SHP77 treated with DMSO at 0.1 percent for 48 hours (cell line): Measurements from ENCODE around the gene BRI3.
A peak's percentile ranks its signal among the peaks of the same experiment; 100 is the strongest.

Experiments
- DNase-seq: peaks from one replicate; lab custom pipeline; 2025; lab: John Stamatoyannopoulos, UW

Gene BRI3

GRCh38 chr7:98252425-98253054, 28.9 kb upstream of the BRI3 start:
- DNase-seq, result no peak

DNA sequence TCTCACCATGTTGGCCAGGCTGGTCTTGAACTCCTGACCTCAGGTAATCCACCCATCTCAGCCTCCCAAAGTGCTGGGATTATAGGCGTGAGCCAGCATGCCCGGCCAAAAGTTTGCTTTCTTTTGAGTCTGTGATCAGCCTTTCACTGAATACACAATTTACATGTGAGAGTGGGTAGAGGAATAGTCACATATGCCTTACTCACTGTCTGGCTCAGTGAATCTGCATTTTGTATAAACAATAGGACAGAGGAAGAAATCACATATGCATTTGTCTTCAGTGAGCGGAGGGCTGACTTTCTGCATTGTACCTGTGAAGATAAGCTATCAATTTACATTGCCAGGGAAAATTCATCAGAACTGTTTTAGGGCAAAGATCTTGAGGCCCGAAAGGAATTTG, 27.0 kb upstream of the BRI3 start:
- DNase-seq, result no peak

GRCh38 chr7:98254951-98255610, 26.4 kb upstream of the BRI3 start:
- DNase-seq, result no peak

- DNase-seq, result no peak
These were observed 25.1 kb upstream of the BRI3 start for GRCh38 chr7:98256431-98256830.

- DNase-seq, result no peak
These were observed 23.8 kb upstream of the BRI3 start for GRCh38 chr7:98257701-98258100.

DNA sequence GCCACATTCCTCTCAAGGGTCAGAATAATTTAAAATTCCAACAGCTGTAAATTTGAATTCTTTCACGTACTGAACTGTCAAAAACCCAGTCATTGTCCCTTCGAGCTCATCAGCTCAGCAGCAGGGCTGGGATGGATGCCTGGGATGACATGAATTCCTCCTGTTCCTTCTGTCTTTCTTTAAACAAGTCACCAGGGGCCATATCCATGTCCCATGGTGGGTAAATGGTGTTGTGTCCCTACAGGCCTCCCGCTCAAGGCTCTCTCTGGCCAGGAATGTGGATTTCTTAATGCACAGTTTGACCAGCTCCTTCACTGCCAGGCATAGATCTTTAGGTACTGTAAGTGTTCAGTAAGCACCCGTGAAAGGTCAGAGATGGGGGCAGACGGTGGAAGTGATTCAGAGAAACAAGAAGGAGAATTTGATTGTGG, 15.6 kb upstream of the BRI3 start:
- no peak for DNase-seq

DNA sequence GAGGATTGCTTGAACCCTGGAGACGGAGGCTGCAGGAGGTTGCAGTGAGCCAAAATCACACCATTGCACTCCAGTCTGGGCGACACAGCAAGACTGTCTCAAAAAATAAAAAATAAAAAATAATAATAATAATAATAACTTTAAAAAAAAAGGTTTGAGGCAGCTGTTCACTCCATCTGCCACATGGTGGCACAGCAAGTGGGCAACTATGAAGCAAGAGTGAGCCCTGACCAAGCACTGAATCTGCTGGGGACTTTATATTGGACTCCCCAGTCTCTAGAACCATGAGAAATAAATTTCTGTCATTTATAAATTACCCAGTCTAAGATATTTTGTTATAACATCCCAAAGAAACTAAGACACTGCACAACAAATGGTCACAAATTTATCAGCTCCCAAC, 14.6 kb upstream of the BRI3 start:
- DNase-seq, result no peak

DNA sequence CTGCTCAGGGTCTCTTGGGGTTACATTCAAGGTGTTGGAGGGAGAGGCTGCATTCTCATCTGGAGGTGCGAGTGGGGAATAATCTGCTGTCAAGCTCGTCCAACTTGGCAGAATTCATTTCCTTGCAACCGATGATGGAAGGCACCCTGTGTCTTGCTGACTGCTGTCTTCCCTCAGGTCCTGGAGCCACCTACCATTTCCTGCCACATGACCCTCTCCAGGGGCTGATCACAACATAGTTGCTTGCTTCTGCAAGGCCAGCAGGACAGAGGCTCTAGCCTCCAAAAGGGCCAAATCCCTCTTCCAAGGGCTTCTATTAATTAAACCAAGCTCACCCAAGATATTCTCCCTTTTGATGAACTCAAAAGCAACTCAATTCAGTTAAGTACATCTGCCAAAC, 14.2 kb upstream of the BRI3 start:
- DNase-seq, result no peak

GRCh38 chr7:98276241-98276761, 5.2 kb upstream of the BRI3 start:
- DNase-seq, result no peak

DNA sequence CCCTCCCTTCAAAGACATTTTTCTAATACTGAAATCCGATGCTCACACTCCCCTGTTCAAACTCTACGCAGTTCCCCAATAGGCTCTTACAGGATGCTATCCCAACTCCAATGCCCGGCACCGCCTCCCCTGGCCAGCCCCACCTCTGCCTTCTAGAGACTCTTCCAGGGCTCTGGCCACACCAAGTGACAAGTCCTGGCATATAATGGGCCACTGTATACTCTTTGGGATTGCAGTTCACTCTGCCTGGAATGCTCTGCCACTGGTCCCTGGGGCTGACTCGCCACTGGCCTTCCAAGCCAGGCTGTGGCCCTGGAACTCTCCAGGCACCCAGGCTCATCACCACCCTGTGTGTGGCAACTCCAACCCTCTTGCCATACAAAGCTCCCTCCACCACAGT, 3.1 kb upstream of the BRI3 start:
- no peak for DNase-seq

- DNase-seq, result peak; percentile 3
These were observed 2.5 kb upstream of the BRI3 start for GRCh38 chr7:98278936-98279335.

- no peak for DNase-seq
These were observed 1.2 kb upstream of the BRI3 start for GRCh38 chr7:98280296-98280695.

DNA sequence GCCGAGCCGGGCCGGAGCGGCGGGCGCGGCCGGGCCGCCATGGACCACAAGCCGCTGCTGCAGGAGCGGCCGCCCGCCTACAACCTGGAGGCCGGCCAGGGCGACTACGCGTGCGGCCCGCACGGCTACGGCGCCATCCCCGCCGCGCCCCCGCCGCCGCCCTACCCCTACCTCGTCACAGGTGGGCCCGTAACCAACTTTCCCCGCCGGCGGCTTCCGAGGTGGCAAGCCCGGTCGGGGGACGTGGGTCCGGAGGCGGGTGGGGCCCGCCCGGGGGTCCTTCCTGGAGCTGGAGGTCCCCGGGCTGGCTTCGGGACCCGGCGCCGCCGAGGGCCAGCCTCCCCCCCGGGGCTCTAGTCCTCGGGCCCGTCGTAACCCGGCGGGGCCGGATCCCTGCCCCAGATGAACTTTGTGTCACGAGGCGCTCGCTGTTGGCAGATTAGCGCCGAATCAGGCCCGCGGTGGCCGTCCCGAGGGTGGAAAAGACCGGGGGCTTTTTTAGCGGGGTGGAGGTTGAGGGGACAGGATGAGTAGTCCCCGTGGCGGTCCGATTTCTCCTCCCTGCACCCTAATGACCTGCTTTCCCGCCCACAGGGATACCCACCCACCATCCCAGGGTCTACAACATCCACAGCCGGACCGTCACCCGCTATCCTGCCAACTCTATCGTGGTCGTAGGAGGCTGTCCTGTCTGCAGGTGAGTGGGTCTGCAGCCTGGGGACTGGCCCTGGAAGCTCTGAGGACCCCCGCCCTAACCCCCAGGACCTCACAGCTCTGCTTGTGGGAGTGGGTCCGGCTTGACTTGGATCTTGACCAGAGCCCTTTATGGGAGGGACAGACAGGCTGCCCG, 496 bp downstream of the BRI3 start:
- no peak for DNase-seq

DNA sequence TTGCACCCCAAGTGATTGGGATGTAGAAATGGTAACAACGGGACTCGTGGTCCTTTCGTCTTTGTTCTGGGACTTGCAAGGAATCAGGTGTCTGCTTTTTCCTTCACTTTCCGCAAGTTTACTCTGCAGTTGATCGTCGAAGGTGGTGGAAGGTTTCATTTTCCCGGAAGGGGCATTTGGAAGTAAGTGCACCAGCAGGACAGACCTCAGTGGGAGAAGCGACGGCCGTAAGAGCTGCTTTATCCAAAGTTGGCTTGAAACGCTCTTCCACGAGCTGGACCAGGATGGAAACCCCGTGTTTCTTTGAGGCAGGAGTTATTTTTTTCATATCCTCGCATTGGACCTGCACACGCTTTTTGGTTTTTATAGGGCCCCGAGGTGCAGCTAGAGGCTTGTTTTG, 1.2 kb downstream of the BRI3 start:
- DNase-seq, result no peak

- no peak for DNase-seq
These were observed 1.8 kb downstream of the BRI3 start for GRCh38 chr7:98283127-98283886.

DNA sequence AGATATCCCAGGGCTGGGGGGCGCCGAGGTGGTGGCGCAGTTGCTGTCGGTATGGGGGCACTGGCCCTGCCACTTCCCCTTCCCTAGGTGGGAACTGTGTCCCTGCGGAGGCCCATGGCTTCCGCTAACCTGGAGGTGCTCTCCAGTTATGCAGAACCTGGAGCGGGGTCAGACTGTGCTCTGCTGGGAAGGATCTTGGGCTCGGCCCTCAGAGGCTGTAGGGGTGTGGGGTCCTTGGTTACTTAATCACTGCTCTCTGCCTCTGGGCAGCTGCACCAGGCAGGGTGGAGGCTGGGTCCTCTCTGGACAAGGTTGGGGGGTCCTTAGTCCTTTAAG, 2.4 kb downstream of the BRI3 start:
- DNase-seq, result no peak

- no peak for DNase-seq
These were observed 3.0 kb downstream of the BRI3 start for GRCh38 chr7:98284335-98285036.

GRCh38 chr7:98285157-98286092, 3.9 kb downstream of the BRI3 start:
- DNase-seq, result no peak

DNA sequence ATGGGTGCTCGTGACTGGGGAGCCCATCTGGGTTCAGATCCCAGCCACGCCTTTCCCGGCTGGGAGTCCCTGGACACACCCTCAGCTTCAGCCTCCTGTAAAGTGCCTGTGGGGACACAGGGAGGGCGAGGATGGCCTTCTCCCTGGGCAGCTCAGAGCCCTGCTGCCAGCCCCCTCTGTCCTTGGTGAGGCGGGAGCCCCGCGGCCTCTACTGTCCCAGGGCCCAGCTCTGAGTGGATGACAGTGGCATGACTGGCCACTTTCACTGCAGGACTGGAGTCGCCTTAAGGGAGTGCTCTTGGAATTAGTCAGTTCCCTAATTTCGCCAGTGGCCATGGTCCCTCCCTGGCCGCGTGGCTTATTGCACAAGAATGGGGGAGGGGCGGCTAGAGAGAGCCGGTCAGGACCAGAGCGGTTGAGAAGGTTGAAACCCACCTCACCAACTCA, 4.6 kb downstream of the BRI3 start:
- no peak for DNase-seq

DNA sequence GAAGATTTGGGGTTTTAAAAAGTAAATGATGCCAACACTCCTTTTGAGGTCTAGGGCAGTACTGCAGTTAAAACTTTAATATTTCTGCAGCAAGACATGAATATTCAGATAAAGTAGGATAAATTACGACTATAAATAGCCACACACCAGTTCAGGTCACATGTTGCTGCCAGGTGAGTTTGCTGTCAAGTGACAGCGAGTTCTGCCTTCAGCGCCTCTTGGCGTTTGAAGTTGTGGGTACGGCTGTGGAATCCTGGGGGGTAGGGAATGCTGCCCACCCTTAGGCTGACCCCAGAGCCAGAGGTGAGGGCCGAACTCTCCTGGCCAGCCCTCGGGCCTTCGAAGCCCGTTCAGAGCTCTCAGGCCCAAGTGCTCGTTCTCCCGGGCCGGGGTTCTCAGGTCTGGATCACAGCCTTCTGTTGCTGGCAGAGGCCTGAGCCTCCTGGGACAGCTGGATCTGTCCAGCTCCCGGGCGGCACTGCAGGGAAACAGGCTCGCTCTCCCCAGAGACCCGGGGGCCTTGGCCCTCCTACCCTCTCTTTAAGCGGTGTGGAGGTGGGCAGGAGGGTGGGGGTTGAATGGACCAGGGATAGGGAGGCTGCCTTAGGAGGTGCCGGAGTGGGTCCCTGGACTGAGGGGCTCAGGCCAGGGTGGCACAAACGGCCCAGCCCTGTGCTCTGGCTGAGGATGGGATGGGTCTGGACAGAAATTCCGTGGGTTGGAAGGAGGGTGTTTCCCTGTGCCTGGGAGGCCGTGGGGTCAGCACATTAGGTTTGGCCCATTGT, 5.4 kb downstream of the BRI3 start:
- no peak for DNase-seq
